ENCODE results near the gene CYP4F8.

DNA sequence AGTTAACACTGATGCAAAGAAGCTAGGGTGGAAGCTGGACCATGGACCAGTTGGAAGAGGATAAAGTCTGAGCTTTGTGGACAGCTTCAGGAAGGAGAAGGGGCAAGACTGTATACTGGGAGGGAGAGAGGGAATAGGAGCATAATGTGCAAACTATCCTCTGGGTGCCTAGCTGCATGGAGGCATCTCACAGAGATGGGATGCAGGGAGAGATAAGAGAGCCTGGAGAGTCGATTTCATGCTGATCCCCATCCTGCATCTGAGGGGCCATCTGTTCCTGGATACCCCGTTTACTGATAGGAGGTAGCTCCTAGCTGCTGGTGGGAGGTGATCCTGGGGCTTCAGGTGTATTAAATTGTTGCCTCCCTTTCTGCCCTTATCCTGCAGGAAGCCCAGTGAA, 34.5 kb downstream of the CYP4F8 start:
- TF ChIP-seq, protein P1, sequence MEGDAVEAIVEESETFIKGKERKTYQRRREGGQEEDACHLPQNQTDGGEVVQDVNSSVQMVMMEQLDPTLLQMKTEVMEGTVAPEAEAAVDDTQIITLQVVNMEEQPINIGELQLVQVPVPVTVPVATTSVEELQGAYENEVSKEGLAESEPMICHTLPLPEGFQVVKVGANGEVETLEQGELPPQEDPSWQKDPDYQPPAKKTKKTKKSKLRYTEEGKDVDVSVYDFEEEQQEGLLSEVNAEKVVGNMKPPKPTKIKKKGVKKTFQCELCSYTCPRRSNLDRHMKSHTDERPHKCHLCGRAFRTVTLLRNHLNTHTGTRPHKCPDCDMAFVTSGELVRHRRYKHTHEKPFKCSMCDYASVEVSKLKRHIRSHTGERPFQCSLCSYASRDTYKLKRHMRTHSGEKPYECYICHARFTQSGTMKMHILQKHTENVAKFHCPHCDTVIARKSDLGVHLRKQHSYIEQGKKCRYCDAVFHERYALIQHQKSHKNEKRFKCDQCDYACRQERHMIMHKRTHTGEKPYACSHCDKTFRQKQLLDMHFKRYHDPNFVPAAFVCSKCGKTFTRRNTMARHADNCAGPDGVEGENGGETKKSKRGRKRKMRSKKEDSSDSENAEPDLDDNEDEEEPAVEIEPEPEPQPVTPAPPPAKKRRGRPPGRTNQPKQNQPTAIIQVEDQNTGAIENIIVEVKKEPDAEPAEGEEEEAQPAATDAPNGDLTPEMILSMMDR (IDR thresholded peaks at IDR 0.05), result no peak
- TF ChIP-seq SMAD3 (CRISPR knock-in tag; IDR thresholded peaks at IDR 0.05; ENCODE audit: borderline replicate concordance) (no peak), TP53 (CRISPR knock-in tag; IDR thresholded peaks at IDR 0.05) (no peak), CBFB (CRISPR knock-in tag; IDR thresholded peaks at IDR 0.05; ENCODE audit: low read depth) (no peak), NFYB (CRISPR knock-in tag; conservative IDR thresholded peaks at IDR 0.05; ENCODE audit: low read depth) (no peak), FOXP1 (CRISPR knock-in tag; IDR thresholded peaks at IDR 0.05; ENCODE audit: borderline replicate concordance) (no peak), ESRRA (CRISPR knock-in tag; IDR thresholded peaks at IDR 0.05; ENCODE audit: borderline replicate concordance) (no peak), CREM (CRISPR knock-in tag; IDR thresholded peaks at IDR 0.05) (no peak), NR3C1 (CRISPR knock-in tag; conservative IDR thresholded peaks at IDR 0.05; ENCODE audit: low read depth) (no peak), CREB1 (CRISPR knock-in tag; IDR thresholded peaks at IDR 0.05) (no peak)
- TF ChIP-seq, protein P2, sequence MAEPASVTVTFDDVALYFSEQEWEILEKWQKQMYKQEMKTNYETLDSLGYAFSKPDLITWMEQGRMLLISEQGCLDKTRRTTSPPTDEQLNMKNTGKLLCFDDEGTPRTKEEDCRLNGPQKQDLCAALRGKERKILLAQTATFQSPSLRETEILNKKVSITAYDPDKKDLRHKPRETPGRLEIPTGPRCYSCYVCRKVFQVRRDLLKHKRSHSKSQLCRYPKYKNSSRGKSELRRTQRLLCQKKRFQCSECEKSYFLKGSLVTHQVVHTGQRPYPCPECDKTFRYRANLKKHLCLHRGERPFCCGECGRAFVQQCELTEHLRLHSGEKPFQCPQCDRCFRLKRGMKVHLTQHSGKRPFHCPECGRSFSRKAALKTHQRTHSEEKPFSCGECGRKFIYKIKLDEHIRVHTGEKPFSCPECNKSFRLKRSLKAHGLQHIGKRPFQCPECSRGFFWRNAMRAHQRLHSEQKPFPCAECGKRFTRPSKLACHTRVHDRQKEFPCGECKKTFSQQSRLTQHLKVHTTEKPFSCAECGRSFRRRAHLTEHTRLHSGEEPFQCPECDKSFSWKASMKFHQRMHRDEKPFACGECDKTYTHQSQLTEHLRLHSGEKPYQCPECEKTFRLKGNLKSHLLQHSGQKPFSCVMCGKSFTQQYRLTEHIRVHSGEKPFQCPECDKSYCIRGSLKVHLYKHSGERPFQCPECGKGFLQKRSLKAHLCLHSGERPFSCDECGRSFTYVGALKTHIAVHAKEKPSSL (CRISPR knock-in tag; conservative IDR thresholded peaks at IDR 0.05), result no peak
- TF ChIP-seq, protein P3, sequence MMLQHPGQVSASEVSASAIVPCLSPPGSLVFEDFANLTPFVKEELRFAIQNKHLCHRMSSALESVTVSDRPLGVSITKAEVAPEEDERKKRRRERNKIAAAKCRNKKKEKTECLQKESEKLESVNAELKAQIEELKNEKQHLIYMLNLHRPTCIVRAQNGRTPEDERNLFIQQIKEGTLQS (CRISPR knock-in tag; conservative IDR thresholded peaks at IDR 0.05), result no peak
- TF ChIP-seq, protein P4, sequence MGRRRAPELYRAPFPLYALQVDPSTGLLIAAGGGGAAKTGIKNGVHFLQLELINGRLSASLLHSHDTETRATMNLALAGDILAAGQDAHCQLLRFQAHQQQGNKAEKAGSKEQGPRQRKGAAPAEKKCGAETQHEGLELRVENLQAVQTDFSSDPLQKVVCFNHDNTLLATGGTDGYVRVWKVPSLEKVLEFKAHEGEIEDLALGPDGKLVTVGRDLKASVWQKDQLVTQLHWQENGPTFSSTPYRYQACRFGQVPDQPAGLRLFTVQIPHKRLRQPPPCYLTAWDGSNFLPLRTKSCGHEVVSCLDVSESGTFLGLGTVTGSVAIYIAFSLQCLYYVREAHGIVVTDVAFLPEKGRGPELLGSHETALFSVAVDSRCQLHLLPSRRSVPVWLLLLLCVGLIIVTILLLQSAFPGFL (CRISPR knock-in tag; IDR thresholded peaks at IDR 0.05; ENCODE audit: borderline replicate concordance), result no peak
- TF ChIP-seq, protein P5, sequence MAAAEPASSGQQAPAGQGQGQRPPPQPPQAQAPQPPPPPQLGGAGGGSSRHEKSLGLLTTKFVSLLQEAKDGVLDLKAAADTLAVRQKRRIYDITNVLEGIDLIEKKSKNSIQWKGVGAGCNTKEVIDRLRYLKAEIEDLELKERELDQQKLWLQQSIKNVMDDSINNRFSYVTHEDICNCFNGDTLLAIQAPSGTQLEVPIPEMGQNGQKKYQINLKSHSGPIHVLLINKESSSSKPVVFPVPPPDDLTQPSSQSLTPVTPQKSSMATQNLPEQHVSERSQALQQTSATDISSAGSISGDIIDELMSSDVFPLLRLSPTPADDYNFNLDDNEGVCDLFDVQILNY (CRISPR knock-in tag; IDR thresholded peaks at IDR 0.05), result no peak

Measured in WTC11 (cell line).